Islet precursor cell (in vitro differentiated cells): ENCODE results near the gene KLHL29.
"Not testable (repeated sequence)": the region's sequence is repeated elsewhere in the genome, so short reads cannot be mapped to it uniquely, and the experiment has no call there.

Source experiments
- DNase-seq: peaks from one replicate; pipeline ENCODE4 v3.0.0-alpha.2; 2018

Gene KLHL29

DNA sequence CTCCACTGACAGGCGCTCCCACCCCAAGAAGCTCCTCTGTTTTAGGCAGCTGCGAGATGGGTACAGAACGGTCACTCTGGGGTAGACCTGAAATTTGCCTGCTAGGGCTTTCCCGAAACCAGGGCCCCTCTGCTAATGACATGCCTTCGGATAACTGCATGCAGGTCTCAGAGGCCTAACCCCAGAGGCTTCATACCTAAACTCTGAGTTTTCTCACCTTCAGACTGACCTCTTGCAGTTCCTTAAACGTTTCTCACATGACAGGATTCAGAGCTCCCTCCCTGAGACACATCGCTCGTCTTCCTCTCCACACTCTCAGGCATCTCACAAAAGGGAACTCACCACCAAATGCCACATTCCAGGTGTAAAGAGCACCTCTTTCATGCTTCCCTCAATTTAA is 11.3 kb upstream of the KLHL29 start:
- no peak for DNase-seq

- no peak for DNase-seq
Measured at GRCh38 chr2:23375448-23375847, 9.5 kb upstream of the KLHL29 start.

GRCh38 chr2:23376075-23376474 is 8.9 kb upstream of the KLHL29 start:
- no peak for DNase-seq

GRCh38 chr2:23376972-23377371 is 8.0 kb upstream of the KLHL29 start:
- DNase-seq: no peak

DNA sequence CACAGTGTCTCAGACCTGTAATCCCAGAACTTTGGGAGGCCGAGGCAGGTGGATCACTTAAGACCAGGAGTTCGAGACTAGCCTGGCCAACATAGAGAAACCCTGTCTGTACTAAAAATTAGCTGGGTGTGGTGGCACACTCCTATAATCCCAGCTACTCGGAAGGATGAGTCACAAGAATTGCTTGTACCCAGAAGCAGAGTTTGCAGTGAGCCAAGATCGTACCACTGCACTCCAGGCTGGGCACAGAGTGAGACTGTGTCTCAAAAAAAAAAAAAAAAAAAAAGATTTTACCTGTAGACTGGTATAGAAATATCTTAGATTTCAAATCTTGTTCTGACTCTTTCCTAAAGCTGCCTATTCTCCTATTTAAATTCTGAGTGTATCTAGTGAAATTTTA is 7.2 kb upstream of the KLHL29 start:
- peak; percentile 23 for DNase-seq

DNA sequence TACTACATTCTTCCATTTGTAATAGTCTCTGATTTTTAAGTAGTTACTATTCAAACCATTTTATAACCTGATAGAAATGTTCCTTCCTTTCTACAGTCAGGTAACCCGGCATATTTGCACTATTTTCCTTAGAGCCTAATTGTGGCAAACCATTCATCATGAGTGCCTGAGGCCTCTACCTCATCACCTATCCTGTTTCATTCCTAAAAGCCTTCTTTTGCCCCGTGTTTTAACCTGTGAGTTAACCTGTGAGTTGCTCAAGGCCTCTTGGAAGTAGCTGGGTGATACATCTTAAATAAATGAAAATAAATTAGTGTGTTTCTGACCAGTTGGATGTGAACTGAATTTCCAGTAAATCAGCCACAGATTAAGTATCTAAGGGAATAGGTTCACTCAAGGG is 6.5 kb upstream of the KLHL29 start:
- peak; percentile 50 for DNase-seq

- DNase-seq: peak; percentile 48
Measured at GRCh38 chr2:23379220-23379695, 5.7 kb upstream of the KLHL29 start.

DNA sequence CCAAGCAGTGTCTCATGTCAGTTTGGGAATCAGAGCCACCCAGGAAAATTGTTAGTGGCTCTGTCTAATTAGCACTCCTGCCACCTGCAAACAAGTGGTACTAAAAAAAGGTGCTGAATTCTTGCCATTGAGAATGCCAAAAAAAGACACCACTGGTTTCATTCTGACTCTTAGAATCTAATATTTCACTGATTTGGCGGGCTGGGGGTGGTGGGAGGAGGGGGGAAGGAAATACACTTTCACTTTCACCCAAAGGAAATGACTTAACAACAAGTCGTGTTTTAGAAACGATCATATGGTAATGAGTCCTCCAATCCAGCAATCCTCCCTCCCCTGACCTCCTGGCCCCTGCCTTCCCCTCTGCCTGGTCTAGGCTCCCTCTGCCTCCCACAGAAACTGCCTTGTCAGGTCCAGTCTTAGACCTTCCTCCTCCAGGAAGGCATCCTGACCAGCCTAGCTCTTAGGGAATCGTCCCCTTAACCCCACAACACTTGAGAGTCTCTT is 4.4 kb upstream of the KLHL29 start:
- DNase-seq: peak; percentile 58

DNA sequence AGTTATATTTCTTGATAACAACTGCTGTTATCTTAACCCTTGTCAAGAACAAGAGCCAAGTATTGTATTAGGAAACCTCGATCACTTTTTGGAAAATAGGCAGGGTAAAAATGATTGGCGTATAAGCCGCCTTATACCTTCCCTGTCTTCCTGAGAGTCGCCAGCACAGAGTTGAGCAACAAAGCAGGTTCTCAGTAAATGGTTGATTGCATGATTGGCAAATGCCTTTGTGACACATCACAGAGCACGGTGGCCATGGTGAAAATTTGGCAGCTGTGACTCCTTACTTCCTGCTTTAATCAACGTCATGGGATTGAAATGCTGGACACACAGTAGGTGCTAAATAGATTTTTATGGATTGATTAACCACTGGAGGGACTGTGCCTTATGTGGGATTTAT is 3.9 kb upstream of the KLHL29 start:
- DNase-seq: peak; percentile 82

DNA sequence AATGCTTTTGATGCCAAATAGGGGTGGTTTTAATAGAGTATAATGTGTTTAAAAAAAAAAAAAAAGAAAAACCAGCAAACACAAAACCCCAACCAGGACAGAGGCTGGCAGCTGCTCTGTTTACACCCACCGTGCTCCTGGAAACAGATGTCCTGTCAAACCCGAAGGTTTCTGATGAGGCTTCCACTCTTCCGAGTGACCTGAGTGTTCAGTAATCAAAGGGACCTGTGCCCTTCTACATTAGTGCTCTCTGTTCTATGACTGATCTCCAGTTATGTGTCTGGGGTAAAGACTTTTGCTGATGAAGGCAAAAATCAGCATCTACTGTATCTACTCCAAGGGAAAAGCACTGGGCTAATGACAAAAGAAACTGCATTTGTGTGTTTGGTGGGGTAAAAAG is 3.5 kb upstream of the KLHL29 start:
- DNase-seq: peak; percentile 48

GRCh38 chr2:23383100-23383499 is 1.9 kb upstream of the KLHL29 start:
- no peak for DNase-seq

DNA sequence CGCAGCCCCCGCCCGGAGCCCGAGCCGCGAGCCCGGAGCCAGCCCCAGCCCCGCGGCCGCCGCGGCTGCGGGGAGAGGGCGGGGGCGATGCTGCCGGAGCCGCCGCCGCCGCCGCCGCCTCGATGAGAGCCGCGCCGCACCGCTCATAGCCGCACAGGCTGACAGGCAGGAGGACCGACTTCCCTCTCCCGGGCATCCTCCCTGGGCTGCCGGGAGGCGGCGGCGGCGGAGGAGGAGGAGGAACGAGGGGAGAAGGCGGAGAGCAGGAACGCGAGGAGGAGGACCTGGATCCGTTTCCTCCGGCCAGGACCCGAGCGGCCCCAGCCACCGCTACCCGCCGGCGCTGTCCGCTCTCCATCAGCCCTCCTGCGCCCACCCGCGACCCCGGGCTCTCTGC is 370 bp downstream of the KLHL29 start:
- DNase-seq: peak; percentile 68

- no peak for DNase-seq
Measured at GRCh38 chr2:23385748-23386338, 864 bp downstream of the KLHL29 start.

DNA sequence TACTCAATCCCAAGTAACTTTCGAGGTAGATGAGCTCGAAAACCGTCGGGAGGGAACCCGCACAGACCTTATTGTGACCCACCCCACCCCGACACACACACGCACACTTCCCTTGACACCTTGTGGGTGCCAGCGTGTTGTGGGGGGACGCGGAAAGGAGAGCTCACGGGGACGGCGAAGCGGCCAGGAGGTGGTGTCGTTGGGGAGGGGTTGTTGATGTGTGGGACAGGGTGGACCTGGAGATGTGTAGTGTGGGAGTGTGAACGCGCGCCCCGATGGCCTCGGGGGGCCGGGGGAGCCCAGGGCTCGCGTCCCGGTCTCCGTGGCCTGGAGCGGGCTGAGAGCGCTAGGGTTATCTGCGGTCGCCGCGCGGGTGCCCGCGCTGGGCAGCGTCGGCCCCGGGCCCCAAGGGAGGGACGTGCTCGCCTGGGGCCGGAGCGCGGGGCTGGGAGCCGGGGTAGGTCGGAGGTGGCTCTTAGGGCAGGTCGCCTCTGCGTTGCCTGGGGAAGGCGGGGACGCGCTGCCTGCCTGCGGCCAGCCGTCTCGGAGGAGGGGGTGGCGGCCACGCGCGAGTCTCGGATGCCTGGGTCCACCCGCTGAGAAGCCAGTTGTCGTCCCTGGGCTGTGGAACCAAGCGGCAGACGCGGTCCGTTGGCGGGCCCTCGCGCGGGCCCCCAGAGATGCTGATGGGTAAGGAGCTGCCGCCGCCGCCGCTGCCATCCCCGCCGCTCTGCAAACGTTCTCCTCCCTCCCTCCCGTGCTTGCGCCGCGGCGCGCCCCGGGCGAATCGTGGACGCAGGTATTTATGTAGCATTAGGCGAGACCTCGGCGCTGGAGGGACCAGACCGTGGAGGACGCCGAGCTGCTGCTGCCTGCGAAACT is 1.6 kb downstream of the KLHL29 start:
- DNase-seq: peak; percentile 66

- DNase-seq: no peak
Measured at GRCh38 chr2:23387221-23387550, 2.2 kb downstream of the KLHL29 start.

GRCh38 chr2:23387845-23388244 is 2.9 kb downstream of the KLHL29 start:
- DNase-seq: no peak

- no peak for DNase-seq
Measured at GRCh38 chr2:23388294-23388693, 3.3 kb downstream of the KLHL29 start.

DNA sequence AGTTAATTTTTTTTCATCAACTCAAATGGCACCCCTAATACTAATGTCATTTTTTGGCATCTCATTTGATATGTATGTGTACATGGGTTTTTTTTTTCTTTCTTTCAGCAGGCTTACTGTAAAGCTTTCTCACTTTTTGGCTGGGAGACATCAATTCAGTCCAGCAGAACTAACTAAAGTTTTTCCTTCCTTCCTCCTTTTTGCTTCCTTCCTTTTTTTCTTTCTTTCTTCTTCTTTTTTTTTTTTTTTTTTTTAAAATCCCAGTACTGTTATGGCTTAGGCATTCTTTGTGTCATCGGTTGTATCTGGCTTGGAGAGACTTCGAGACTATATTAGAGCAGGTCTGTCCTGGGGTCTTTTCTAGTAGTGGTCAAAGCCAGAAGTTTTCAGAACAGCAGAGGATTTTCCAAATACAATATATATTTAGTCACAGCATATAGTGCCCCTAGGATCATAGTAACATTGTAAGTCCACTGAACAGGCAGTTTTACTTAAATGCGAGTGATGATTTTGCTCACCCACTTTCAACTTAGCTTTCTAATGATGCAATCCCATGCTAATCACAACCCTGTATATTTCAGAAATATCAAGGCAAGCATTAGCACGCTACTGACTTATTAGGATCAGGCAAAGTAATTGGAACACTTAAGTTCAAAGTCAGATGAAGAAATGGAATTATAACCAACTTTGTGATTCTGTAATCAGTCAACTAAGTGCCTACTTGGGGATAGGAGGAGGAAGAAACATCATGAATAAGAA is 4.0 kb downstream of the KLHL29 start:
- DNase-seq: no peak

DNA sequence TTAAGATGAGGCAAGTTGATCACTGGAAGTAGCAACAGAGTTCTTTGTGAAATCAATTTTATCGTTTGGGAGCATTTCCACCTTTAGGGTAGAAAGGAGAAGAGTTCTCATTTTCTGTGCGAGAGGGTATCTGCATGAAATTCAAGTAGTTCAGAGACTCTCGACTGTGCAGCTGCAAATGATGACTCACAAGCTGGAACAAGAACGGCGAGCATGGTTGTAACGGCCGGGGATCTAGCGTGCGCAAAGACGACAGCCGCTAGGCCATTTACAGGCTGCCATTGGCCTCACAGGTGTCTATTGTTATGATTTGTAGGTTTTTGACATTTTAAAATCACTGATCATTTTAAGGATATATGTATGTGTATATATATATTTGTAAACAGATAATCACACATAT is 5.2 kb downstream of the KLHL29 start:
- no peak for DNase-seq

DNA sequence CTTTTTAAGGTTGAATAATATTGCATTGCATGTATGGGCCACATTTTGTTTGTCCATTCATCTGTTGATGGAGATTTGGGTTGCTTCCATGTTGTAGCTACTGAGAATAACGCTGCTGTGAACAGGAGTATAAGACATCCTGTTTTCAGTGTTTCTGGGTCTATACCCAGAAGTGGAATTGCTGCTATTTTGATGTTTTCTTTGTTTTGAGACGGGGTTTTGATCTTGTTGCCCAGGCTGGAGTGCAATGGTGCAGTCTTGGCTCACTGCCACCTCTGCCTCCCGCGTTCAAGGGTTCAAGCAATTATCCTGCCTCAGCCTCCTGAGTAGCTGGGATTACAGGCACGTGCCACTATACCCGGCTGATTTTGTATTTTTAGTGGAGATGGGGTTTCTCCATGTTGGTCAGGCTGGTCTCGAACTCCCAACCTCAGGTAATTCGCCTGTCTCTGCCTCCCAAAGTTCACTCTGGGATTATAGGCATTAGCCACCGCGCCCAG is 6.3 kb downstream of the KLHL29 start:
- not testable (repeated sequence) for DNase-seq

DNA sequence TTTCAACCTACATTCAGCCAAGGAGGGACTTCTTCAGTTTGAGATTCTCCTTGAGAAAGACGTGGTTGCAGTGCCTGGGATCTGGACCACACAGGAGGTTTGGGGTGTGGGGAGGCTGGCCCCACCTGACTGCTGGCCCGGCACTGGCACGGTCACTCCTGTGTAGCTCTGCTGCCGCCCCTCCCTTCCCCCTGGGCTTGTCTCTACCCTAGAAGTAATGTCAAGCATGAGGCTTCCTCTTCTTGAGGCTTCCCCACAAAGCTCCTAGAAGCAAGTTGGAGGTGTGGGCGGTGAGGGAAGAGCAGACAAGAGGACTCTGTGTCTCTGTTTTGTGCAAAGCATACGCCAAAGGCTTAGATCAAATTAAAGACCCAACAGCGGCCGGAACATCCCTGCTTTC is 8.7 kb downstream of the KLHL29 start:
- no peak for DNase-seq

- peak; percentile 4 for DNase-seq
Measured at GRCh38 chr2:23394700-23395099, 9.7 kb downstream of the KLHL29 start.

DNA sequence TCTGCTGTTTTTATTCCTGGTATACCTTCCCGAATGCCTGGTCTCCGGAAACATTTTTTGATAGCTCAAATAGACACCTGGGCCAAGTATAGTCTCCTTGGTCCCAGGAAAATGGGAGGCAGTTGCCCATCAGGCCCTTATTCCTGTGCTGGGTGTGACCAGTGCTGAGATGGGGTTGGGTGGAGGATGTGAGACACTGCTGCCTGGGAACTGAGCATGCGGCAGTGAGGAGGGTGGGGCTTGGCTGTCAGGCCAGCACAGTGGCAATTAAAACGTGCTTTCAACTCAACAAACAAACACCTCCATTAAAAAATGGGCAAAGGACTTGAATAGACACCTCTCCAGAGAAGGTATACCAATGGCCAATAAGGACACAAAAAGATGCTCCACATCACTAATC is 12.5 kb downstream of the KLHL29 start:
- peak; percentile 35 for DNase-seq
